GM23338 (cell line): ENCODE measurements around the gene KCTD12. TPM values are rescaled to one million over a fixed set of nuclear protein-coding genes. Genes with fewer than 3 reads are reported as not detected.

Experiments used
- ATAC-seq: fragments of 200-7000 bp; cut with Tn5 transposase; 3 replicates; pipeline ENCODE4 v1.9.1; 2020
- DNase-seq: peaks from one replicate; pipeline ENCODE4 v3.0.0-alpha.2; 2015; ENCODE audit warnings: low spot score
- H2AFZ ChIP-seq: fragments of 200-600 bp; sonication (generic); 2 replicates; pipeline ENCODE4 v1.8.0; 2016; ENCODE audit warnings: antibody characterized with exemption, mild to moderate bottlenecking, moderate library complexity
- H3F3A ChIP-seq: fragments of 200-600 bp; sonication (generic); replicated peaks from 2 replicates; pipeline ENCODE4 v1.8.0; 2017; ENCODE audit warnings: antibody characterized with exemption, mixed run types, low read depth
- H3K27ac ChIP-seq: fragments of 200-600 bp; sonication (generic); 2 replicates; pipeline ENCODE4 v1.6.1; 2016; ENCODE audit warnings: low read depth
- H3K27me3 ChIP-seq: fragments of 200-600 bp; sonication (generic); 2 replicates; pipeline ENCODE4 v1.8.0; 2016; ENCODE audit warnings: mild to moderate bottlenecking, mixed run types, moderate library complexity; ENCODE audit not compliant: insufficient read depth
- H3K36me3 ChIP-seq: fragments of 200-600 bp; sonication (generic); 2 replicates; pipeline ENCODE4 v1.8.0; 2016; ENCODE audit warnings: mild to moderate bottlenecking; ENCODE audit not compliant: insufficient read depth
- H3K4me1 ChIP-seq: fragments of 200-600 bp; sonication (generic); 2 replicates; pipeline ENCODE4 v1.8.0; 2016; ENCODE audit warnings: mild to moderate bottlenecking, moderate library complexity; ENCODE audit not compliant: insufficient read depth
- H3K4me2 ChIP-seq: fragments of 200-600 bp; sonication (generic); 2 replicates; pipeline ENCODE4 v1.7.1; 2017; ENCODE audit warnings: mixed run types
- H3K4me3 ChIP-seq: fragments of 200-600 bp; sonication (generic); 2 replicates; pipeline ENCODE4 v1.6.1; 2016; ENCODE audit warnings: mixed run types
- H3K79me2 ChIP-seq: fragments of 200-600 bp; sonication (generic); replicated peaks from 2 replicates; pipeline ENCODE4 v1.8.0; 2017; ENCODE audit warnings: mild to moderate bottlenecking; ENCODE audit not compliant: insufficient read depth
- H3K9me2 ChIP-seq: fragments of 200-600 bp; sonication (generic); 2 replicates; pipeline ENCODE4 v1.8.0; 2017; ENCODE audit not compliant: insufficient read depth
- H4K20me1 ChIP-seq: fragments of 200-600 bp; sonication (generic); replicated peaks from 2 replicates; pipeline ENCODE4 v1.8.0; 2017; ENCODE audit warnings: mild to moderate bottlenecking; ENCODE audit not compliant: insufficient read depth
- H3K27ac Mint-ChIP-seq: 2 replicates; pipeline ENCODE4 v1.8.0; 2020; ENCODE audit warnings: inconsistent platforms, mild to moderate bottlenecking, moderate library complexity, mixed read lengths
- H3K27me3 Mint-ChIP-seq: 3 replicates; pipeline ENCODE4 v1.8.0; 2022; ENCODE audit warnings: low read depth, mild to moderate bottlenecking, moderate library complexity, mixed read lengths, inconsistent platforms; ENCODE audit not compliant: insufficient read depth, poor library complexity
- H3K36me3 Mint-ChIP-seq: 3 replicates; pipeline ENCODE4 v1.8.0; 2021; ENCODE audit warnings: low read depth, mild to moderate bottlenecking, inconsistent platforms, moderate library complexity, mixed read lengths
- H3K4me1 Mint-ChIP-seq: 3 replicates; pipeline ENCODE4 v1.8.0; 2020; ENCODE audit warnings: mild to moderate bottlenecking, inconsistent platforms, mixed read lengths
- H3K4me3 Mint-ChIP-seq: 3 replicates; pipeline ENCODE4 v1.8.0; 2021; ENCODE audit warnings: moderate library complexity, mild to moderate bottlenecking, inconsistent platforms, mixed read lengths
- H3K9me3 Mint-ChIP-seq: 3 replicates; pipeline ENCODE4 v1.8.0; 2020; ENCODE audit warnings: moderate library complexity, mild to moderate bottlenecking, inconsistent platforms, mixed read lengths
- CREB1 ChIP-seq: fragments of 250-450 bp; sonication (Bioruptor Pico); IDR thresholded peaks from 2 replicates; pipeline ENCODE4 v1.5.0; 2020; ENCODE audit warnings: low read depth, mild to moderate bottlenecking, moderate library complexity
- EZH2phosphoT487 ChIP-seq: fragments of 200-600 bp; sonication (generic); IDR thresholded peaks from one replicate; pipeline ENCODE4 v1.8.1; 2018; ENCODE audit warnings: antibody characterized with exemption; ENCODE audit not compliant: unreplicated experiment
- JUNB ChIP-seq: IDR thresholded peaks from one replicate; pipeline ENCODE4 v1.6.1; 2016; ENCODE audit warnings: antibody characterized with exemption; ENCODE audit not compliant: unreplicated experiment
- POLR2AphosphoS5 ChIP-seq: IDR thresholded peaks from 2 replicates; pipeline ENCODE4 v1.6.1; 2016; ENCODE audit warnings: antibody characterized with exemption, low read depth
- STAT1 ChIP-seq: IDR thresholded peaks from one replicate; pipeline ENCODE4 v1.6.1; 2016; ENCODE audit warnings: antibody characterized with exemption; ENCODE audit not compliant: unreplicated experiment
- ZNF114 ChIP-seq: fragments of 250-450 bp; sonication (Bioruptor Pico); IDR thresholded peaks from 2 replicates; pipeline ENCODE4 v1.5.0; 2020; ENCODE audit warnings: mild to moderate bottlenecking, moderate library complexity
- ZNF331 ChIP-seq: fragments of 250-450 bp; sonication (Bioruptor Pico); IDR thresholded peaks from 2 replicates; pipeline ENCODE4 v1.5.0; 2020; ENCODE audit warnings: low read depth, mild to moderate bottlenecking, moderate library complexity
- ZNF462 ChIP-seq: fragments of 250-450 bp; sonication (Bioruptor Pico); IDR thresholded peaks from 2 replicates; pipeline ENCODE4 v1.5.0; 2020; ENCODE audit warnings: mild to moderate bottlenecking, moderate library complexity
- polyA plus RNA-seq: library from polyadenylated mRNA; unstranded; fragments of >200 nt; fragmentation: Nextera tagmentation; extraction: Ambion mirVana; gene quantifications from 2 replicates; pipeline ENCODE4 v1.2.1, GENCODE V29; 2016
- total RNA-seq: library from RNA; depleted of rRNA; stranded (reverse); fragments of >200 nt; shearing (Covaris generic); gene quantifications from 2 replicates; pipeline ENCODE4 v1.2.3, GENCODE V29; 2014
- TF ChIP-seq, protein P1 (sequence below), 2 experiments: fragments of 200-600 bp in 1 of 2; sonication (generic) in 1 of 2; conservative IDR thresholded peaks; 2 replicates each; pipeline versions ENCODE4 v1.5.1 to v1.6.1; 2016 to 2017; ENCODE audit warnings: antibody characterized with exemption in 2 of 2, low read depth in 2 of 2, mild to moderate bottlenecking in 2 of 2, moderate library complexity in 1 of 2

Gene KCTD12
- total and polyA plus RNA-seq, 2 experiments from 2014 or later = 3.3 to 12.0 TPM

GRCh38 chr13:76849493-76849892, 36.7 kb downstream of the KCTD12 start:
- no peak for DNase-seq
- no peak for ATAC-seq
- H3F3A ChIP-seq = no peaks in the 10 kb centered on the region
- no peaks in the 10 kb centered on the region for H3K4me1 ChIP-seq
- H2AFZ ChIP-seq = no peak overlapping the region
- H3K27me3 ChIP-seq = no peaks in the 10 kb centered on the region
- H3K4me2 ChIP-seq = no peak overlapping the region
- H3K9me3 Mint-ChIP-seq = no peaks in the 10 kb centered on the region
- no peak overlapping the region for H3K4me3 ChIP-seq
- H4K20me1 ChIP-seq = no peaks in the 10 kb centered on the region
- no peaks in the 10 kb centered on the region for H3K79me2 ChIP-seq
- no peaks in the 10 kb centered on the region for H3K36me3 ChIP-seq
- H3K27ac Mint-ChIP-seq = no peak overlapping the region
- H3K4me3 Mint-ChIP-seq = no peak overlapping the region
- 0 out of 2 replicates have a peak, but pooled peaks cover 11% of the 10 kb centered on the region for H3K9me2 ChIP-seq
- no peaks in the 10 kb centered on the region for H3K36me3 Mint-ChIP-seq
- no peaks in the 10 kb centered on the region for H3K4me1 Mint-ChIP-seq
- H3K27ac ChIP-seq = no peak overlapping the region
- no peaks in the 10 kb centered on the region for H3K27me3 Mint-ChIP-seq
- no peak for TF ChIP-seq STAT1
- no peak for TF ChIP-seq ZNF114 (CRISPR knock-in tag)
- no peak for TF ChIP-seq POLR2AphosphoS5
- TF ChIP-seq ZNF331 = no peak
- no peak for TF ChIP-seq EZH2phosphoT487
- TF ChIP-seq JUNB = no peak
- no peak for TF ChIP-seq ZNF462 (CRISPR knock-in tag)

- no peak for DNase-seq
- Mint-ChIP-seq H3K36me3 (no peaks in the 10 kb centered on the region), H3K27me3 (no peaks in the 10 kb centered on the region), H3K4me1 (no peaks in the 10 kb centered on the region), H3K27ac (no peak overlapping the region), H3K9me3 (no peaks in the 10 kb centered on the region), H3K4me3 (no peak overlapping the region)
- no peaks in the 10 kb centered on the region for H3K4me1 ChIP-seq
- H2AFZ ChIP-seq = no peak overlapping the region
- 0 out of 2 replicates have a peak, but pooled peaks cover 11% of the 10 kb centered on the region for H3K9me2 ChIP-seq
- no peak for TF ChIP-seq CREB1 (CRISPR knock-in tag)
- TF ChIP-seq, protein P1, sequence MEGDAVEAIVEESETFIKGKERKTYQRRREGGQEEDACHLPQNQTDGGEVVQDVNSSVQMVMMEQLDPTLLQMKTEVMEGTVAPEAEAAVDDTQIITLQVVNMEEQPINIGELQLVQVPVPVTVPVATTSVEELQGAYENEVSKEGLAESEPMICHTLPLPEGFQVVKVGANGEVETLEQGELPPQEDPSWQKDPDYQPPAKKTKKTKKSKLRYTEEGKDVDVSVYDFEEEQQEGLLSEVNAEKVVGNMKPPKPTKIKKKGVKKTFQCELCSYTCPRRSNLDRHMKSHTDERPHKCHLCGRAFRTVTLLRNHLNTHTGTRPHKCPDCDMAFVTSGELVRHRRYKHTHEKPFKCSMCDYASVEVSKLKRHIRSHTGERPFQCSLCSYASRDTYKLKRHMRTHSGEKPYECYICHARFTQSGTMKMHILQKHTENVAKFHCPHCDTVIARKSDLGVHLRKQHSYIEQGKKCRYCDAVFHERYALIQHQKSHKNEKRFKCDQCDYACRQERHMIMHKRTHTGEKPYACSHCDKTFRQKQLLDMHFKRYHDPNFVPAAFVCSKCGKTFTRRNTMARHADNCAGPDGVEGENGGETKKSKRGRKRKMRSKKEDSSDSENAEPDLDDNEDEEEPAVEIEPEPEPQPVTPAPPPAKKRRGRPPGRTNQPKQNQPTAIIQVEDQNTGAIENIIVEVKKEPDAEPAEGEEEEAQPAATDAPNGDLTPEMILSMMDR (conservative IDR thresholded peaks at IDR 0.05; ENCODE audit: low read depth in 2 of 2) = no peak
- H3K4me3 ChIP-seq = no peak overlapping the region
- no peaks in the 10 kb centered on the region for H3F3A ChIP-seq
- H3K4me2 ChIP-seq = no peak overlapping the region
- H3K27ac ChIP-seq = no peak overlapping the region
- H3K27me3 ChIP-seq = no peaks in the 10 kb centered on the region
- H3K79me2 ChIP-seq = no peaks in the 10 kb centered on the region
- no peaks in the 10 kb centered on the region for H4K20me1 ChIP-seq
- no peaks in the 10 kb centered on the region for H3K36me3 ChIP-seq
- no peak for ATAC-seq
Measured at GRCh38 chr13:76848596-76848995, 37.6 kb downstream of the KCTD12 start.
